ENCODE data around the gene CNIH4. TPM values are rescaled to one million over a fixed set of nuclear protein-coding genes. Genes with fewer than 3 reads are reported as not detected.

The CNIH4 gene
- polyA plus RNA-seq, 1 of the 3 experiments (the other 2 are of a cell fraction) = 37.7 TPM

DNA sequence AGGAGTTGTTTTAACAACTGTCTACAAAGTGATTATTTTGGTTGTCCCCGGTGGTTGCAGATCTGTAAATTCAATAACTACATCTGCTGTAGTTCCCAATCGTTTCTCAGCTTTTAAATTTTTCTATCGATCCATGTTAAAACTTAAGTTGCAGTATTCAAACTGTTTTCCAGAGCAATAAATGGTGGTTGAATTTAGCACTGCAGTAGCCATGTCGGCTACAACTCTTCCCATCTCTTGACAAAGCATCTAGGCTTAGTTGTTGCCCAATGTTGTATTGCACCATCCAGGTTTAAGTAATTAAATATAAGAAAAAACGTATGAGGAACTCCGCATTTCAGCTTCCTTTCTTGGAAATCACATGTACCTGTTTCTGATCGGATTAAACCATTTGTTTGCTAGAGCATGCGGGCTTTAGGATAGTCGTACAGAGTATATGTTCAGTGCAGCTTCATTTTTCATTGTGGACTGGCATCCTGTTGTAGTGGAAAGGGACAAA, 996 bp downstream of the CNIH4 start:
- peak overlapping the region; percentile 74 to 80 for H3K4me3 ChIP-seq (ENCODE audit: low read depth in 2 of 2, low read length in 1 of 2)
- no peaks in the 10 kb centered on the region for H3K9me3 ChIP-seq
- peaks cover 13% of the 10 kb centered on the region for H4K20me1 ChIP-seq (ENCODE audit: insufficient read depth)
- WGBS (ENCODE audit: low lambda C conversion rate) = 18% methylated on average over 9 of the region's 9 CpGs
- H3F3A ChIP-seq (replicated peaks; ENCODE audit: insufficient read depth) = no peaks in the 10 kb centered on the region
- CTCF ChIA-PET = interaction anchor here (1.1 to 1.2 kb wide), 3 partner anchors 24 to 241 kb away, joined by 3 to 5 read pairs (median 4); no protein-coding TSS in a partner anchor
- peaks cover 59% of the 10 kb centered on the region for H3K79me2 ChIP-seq (ENCODE audit: insufficient read depth)
- DNase-seq = peak; percentile 38
- no peaks in the 10 kb centered on the region for H3K27me3 ChIP-seq (ENCODE audit: insufficient read depth)
- TF ChIP-seq FOXM1 (IDR thresholded peaks at IDR 0.05; ENCODE audit: low read depth) = no peak
- TF ChIP-seq MXI1 (IDR thresholded peaks at IDR 0.05; ENCODE audit: low read depth, low read length) = no peak
- TF ChIP-seq TCF12 (IDR thresholded peaks at IDR 0.05) = no peak
- TF ChIP-seq, protein P1, sequence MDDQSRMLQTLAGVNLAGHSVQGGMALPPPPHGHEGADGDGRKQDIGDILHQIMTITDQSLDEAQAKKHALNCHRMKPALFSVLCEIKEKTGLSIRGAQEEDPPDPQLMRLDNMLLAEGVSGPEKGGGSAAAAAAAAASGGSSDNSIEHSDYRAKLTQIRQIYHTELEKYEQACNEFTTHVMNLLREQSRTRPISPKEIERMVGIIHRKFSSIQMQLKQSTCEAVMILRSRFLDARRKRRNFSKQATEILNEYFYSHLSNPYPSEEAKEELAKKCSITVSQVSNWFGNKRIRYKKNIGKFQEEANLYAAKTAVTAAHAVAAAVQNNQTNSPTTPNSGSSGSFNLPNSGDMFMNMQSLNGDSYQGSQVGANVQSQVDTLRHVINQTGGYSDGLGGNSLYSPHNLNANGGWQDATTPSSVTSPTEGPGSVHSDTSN (IDR thresholded peaks at IDR 0.05) = no peak
- TF ChIP-seq GABPA (IDR thresholded peaks at IDR 0.05; ENCODE audit: low read depth) = no peak
- no peak for TF ChIP-seq EP300 (IDR thresholded peaks at IDR 0.05; ENCODE audit: borderline replicate concordance in 1 of 2, low read depth in 1 of 2, low read length in 1 of 2)
- TF ChIP-seq, protein P2, sequence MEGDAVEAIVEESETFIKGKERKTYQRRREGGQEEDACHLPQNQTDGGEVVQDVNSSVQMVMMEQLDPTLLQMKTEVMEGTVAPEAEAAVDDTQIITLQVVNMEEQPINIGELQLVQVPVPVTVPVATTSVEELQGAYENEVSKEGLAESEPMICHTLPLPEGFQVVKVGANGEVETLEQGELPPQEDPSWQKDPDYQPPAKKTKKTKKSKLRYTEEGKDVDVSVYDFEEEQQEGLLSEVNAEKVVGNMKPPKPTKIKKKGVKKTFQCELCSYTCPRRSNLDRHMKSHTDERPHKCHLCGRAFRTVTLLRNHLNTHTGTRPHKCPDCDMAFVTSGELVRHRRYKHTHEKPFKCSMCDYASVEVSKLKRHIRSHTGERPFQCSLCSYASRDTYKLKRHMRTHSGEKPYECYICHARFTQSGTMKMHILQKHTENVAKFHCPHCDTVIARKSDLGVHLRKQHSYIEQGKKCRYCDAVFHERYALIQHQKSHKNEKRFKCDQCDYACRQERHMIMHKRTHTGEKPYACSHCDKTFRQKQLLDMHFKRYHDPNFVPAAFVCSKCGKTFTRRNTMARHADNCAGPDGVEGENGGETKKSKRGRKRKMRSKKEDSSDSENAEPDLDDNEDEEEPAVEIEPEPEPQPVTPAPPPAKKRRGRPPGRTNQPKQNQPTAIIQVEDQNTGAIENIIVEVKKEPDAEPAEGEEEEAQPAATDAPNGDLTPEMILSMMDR (IDR thresholded peaks at IDR 0.05) = no peak
- TF ChIP-seq, protein P3, sequence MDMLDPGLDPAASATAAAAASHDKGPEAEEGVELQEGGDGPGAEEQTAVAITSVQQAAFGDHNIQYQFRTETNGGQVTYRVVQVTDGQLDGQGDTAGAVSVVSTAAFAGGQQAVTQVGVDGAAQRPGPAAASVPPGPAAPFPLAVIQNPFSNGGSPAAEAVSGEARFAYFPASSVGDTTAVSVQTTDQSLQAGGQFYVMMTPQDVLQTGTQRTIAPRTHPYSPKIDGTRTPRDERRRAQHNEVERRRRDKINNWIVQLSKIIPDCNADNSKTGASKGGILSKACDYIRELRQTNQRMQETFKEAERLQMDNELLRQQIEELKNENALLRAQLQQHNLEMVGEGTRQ (IDR thresholded peaks at IDR 0.05; ENCODE audit: borderline replicate concordance, low read depth, low read length) = no peak
- TF ChIP-seq FOSL2 (IDR thresholded peaks at IDR 0.05; ENCODE audit: borderline replicate concordance, low read depth) = no peak
- TF ChIP-seq, protein P4, sequence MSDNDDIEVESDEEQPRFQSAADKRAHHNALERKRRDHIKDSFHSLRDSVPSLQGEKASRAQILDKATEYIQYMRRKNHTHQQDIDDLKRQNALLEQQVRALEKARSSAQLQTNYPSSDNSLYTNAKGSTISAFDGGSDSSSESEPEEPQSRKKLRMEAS (IDR thresholded peaks at IDR 0.05; ENCODE audit: low read depth) = no peak
- TF ChIP-seq TEAD4 (IDR thresholded peaks at IDR 0.05; ENCODE audit: borderline replicate concordance, insufficient read depth) = no peak
- no peak for TF ChIP-seq CHD2 (IDR thresholded peaks at IDR 0.05; ENCODE audit: low read length, partially characterized antibody)
- TF ChIP-seq, protein P5, sequence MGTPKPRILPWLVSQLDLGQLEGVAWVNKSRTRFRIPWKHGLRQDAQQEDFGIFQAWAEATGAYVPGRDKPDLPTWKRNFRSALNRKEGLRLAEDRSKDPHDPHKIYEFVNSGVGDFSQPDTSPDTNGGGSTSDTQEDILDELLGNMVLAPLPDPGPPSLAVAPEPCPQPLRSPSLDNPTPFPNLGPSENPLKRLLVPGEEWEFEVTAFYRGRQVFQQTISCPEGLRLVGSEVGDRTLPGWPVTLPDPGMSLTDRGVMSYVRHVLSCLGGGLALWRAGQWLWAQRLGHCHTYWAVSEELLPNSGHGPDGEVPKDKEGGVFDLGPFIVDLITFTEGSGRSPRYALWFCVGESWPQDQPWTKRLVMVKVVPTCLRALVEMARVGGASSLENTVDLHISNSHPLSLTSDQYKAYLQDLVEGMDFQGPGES (IDR thresholded peaks at IDR 0.05; ENCODE audit: low read depth, low read length) = no peak
- no peak for TF ChIP-seq NFIC (IDR thresholded peaks at IDR 0.05; ENCODE audit: borderline replicate concordance)
- no peak for TF ChIP-seq RXRA (IDR thresholded peaks at IDR 0.05; ENCODE audit: borderline replicate concordance, low read depth)
- H2AFZ ChIP-seq (ENCODE audit: low read depth) = peak overlapping the region; percentile 75
- peaks cover 0 to 8% of the 10 kb centered on the region in 2 experiments for H3K36me3 ChIP-seq (replicated peaks in 1 of 2; ENCODE audit: control insufficient read depth in 1 of 2, insufficient read depth in 2 of 2, low read length in 1 of 2)
- peak overlapping the region; percentile 64 to 75; a peak in 2 of 4 replicates for H3K27ac ChIP-seq (ENCODE audit: low read depth in 2 of 2, low read length in 1 of 2)
- POLR2A ChIA-PET = no interaction called here
- H3K4me1 ChIP-seq (ENCODE audit: control insufficient read depth in 1 of 2, insufficient read depth in 2 of 2, low read depth in 1 of 2, low read length in 1 of 2) = peaks cover 0 to 8% of the 10 kb centered on the region in 2 experiments; a peak in 3 of 4 replicates
- peak overlapping the region; percentile 80 for H3K9ac ChIP-seq
- peak overlapping the region; percentile 73 for H3K4me2 ChIP-seq
- H3K9me2 ChIP-seq = no peaks in the 10 kb centered on the region
